HL-60 (cell line): Measurements from ENCODE around the gene FOXA3.
"Not testable (repeated sequence)": the region's sequence is repeated elsewhere in the genome, so short reads cannot be mapped to it uniquely, and the experiment has no call there.

Experiments used
- DNase-seq, 2 experiments: peaks; one replicate each; pipeline ENCODE4 v3.0.0-alpha.2; 2010 to 2020; ENCODE audit warnings: low read depth in 1 of 2, low spot score in 1 of 2
- H3K27ac ChIP-seq: fragments of 250-450 bp; sonication (Bioruptor Pico); replicated peaks from 2 replicates; pipeline ENCODE4 v1.5.1; 2020; ENCODE audit warnings: mild to moderate bottlenecking, moderate library complexity
- H3K27me3 ChIP-seq: fragments of 250-450 bp; sonication (Bioruptor Pico); 2 replicates; pipeline ENCODE4 v1.5.1; 2021; ENCODE audit warnings: mild to moderate bottlenecking, moderate library complexity; ENCODE audit not compliant: insufficient read depth, poor library complexity, severe bottlenecking
- H3K4me3 ChIP-seq: replicated peaks from 2 replicates; pipeline ENCODE4 v1.5.1; 2011; ENCODE audit warnings: mild to moderate bottlenecking, control low read depth, low read length; ENCODE audit not compliant: insufficient read depth
- GABPA ChIP-seq: IDR thresholded peaks from 2 replicates; pipeline ENCODE4 v1.6.1; 2012; ENCODE audit warnings: low read depth
- POLR2AphosphoS5 ChIP-seq: IDR thresholded peaks from 2 replicates; pipeline ENCODE4 v1.6.1; 2012; ENCODE audit warnings: low read depth
- REST ChIP-seq: IDR thresholded peaks from 2 replicates; pipeline ENCODE4 v1.6.1; 2012; ENCODE audit warnings: low read depth; ENCODE audit not compliant: insufficient replicate concordance
- SPI1 ChIP-seq: IDR thresholded peaks from 2 replicates; pipeline ENCODE4 v1.6.1; 2012; ENCODE audit warnings: low read depth, mild to moderate bottlenecking, borderline replicate concordance
- TF ChIP-seq, protein P1 (sequence below): IDR thresholded peaks from one replicate; pipeline ENCODE4 v1.5.1; 2011; ENCODE audit warnings: low read length, control low read depth, inconsistent platforms; ENCODE audit not compliant: insufficient read depth

FOXA3 gene

DNA sequence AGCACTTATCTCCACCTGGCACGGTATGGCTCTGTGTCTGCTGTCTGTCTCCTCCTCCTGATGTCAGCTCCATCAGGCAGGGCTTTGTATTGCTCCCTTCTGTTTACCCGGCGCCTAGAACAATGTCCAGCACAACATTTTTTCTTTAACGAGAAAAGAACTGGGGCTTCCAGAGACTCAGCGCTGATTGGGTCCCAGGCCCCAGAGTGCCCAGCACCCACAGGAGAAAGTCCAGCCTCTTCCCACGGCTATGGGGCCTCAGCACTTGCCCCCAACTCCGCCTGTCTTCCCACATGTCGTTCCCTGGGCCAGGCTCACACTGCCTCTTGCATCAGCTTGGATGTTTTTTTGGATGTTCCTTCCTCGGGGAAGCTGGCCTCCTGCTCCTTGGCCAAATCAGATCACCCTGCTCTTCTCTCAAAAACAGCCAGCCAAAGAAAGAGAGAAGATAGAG lies 31.4 kb downstream of the FOXA3 start:
- no peak for DNase-seq
- Histone ChIP-seq H3K27ac (no peak overlapping the region), H3K27me3 (no peaks in the 10 kb centered on the region), H3K4me3 (no peak overlapping the region)
- no peak for TF ChIP-seq GABPA
- TF ChIP-seq POLR2AphosphoS5 = no peak
- no peak for TF ChIP-seq REST
- TF ChIP-seq, protein P1, sequence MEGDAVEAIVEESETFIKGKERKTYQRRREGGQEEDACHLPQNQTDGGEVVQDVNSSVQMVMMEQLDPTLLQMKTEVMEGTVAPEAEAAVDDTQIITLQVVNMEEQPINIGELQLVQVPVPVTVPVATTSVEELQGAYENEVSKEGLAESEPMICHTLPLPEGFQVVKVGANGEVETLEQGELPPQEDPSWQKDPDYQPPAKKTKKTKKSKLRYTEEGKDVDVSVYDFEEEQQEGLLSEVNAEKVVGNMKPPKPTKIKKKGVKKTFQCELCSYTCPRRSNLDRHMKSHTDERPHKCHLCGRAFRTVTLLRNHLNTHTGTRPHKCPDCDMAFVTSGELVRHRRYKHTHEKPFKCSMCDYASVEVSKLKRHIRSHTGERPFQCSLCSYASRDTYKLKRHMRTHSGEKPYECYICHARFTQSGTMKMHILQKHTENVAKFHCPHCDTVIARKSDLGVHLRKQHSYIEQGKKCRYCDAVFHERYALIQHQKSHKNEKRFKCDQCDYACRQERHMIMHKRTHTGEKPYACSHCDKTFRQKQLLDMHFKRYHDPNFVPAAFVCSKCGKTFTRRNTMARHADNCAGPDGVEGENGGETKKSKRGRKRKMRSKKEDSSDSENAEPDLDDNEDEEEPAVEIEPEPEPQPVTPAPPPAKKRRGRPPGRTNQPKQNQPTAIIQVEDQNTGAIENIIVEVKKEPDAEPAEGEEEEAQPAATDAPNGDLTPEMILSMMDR = no peak
- no peak for TF ChIP-seq SPI1

GRCh38 chr19:45895983-45896599 lies 32.0 kb downstream of the FOXA3 start:
- not testable (repeated sequence) for H3K27ac ChIP-seq, DNase-seq, H3K4me3 ChIP-seq, H3K27me3 ChIP-seq

GRCh38 chr19:45897261-45897812 lies 33.2 kb downstream of the FOXA3 start:
- Histone ChIP-seq H3K27me3 (no peaks in the 10 kb centered on the region), H3K4me3 (no peak overlapping the region), H3K27ac (no peak overlapping the region)
- no peak for DNase-seq
- TF ChIP-seq GABPA (no peak), SPI1 (no peak), REST (no peak), POLR2AphosphoS5 (no peak)
- TF ChIP-seq, protein P1 = no peak

GRCh38 chr19:45899253-45899652 lies 35.1 kb downstream of the FOXA3 start:
- DNase-seq = no peak
- Histone ChIP-seq H3K27me3 (no peaks in the 10 kb centered on the region), H3K27ac (no peak overlapping the region), H3K4me3 (no peak overlapping the region)
- TF ChIP-seq POLR2AphosphoS5 (no peak), REST (no peak), GABPA (no peak), SPI1 (no peak)
- TF ChIP-seq, protein P1 = no peak
